GM12873 (cell line): ENCODE data around the gene PDCD2L.

Source experiments
- TF ChIP-seq, protein P1 (sequence below): IDR thresholded peaks from 2 replicates; pipeline ENCODE4 v1.5.1; 2012; ENCODE audit warnings: low read depth, mild to moderate bottlenecking, moderate library complexity, low read length, control low read depth; ENCODE audit not compliant: insufficient read depth; ENCODE audit errors: missing control alignments

Gene PDCD2L

DNA sequence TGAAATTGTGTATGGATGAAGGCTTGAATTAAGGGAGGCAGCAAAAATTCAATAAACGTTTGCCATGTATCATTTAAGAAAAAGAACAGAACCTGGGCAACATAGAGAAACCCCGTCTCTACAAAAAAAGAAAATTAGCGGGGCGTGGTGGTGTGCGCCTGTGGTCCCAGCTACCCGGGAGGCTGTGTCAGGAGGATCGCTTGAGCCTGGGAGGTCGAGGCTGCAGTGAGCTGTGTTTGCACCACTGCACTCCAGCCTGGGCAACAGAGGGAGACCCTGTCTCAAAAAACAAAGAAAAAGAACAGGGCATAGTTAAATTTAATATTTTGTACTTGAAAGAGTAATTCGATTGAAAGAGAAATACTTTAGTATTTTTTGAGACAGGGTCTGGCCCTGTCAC is 25.4 kb downstream of the PDCD2L start:
- TF ChIP-seq, protein P1, sequence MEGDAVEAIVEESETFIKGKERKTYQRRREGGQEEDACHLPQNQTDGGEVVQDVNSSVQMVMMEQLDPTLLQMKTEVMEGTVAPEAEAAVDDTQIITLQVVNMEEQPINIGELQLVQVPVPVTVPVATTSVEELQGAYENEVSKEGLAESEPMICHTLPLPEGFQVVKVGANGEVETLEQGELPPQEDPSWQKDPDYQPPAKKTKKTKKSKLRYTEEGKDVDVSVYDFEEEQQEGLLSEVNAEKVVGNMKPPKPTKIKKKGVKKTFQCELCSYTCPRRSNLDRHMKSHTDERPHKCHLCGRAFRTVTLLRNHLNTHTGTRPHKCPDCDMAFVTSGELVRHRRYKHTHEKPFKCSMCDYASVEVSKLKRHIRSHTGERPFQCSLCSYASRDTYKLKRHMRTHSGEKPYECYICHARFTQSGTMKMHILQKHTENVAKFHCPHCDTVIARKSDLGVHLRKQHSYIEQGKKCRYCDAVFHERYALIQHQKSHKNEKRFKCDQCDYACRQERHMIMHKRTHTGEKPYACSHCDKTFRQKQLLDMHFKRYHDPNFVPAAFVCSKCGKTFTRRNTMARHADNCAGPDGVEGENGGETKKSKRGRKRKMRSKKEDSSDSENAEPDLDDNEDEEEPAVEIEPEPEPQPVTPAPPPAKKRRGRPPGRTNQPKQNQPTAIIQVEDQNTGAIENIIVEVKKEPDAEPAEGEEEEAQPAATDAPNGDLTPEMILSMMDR: no peak

DNA sequence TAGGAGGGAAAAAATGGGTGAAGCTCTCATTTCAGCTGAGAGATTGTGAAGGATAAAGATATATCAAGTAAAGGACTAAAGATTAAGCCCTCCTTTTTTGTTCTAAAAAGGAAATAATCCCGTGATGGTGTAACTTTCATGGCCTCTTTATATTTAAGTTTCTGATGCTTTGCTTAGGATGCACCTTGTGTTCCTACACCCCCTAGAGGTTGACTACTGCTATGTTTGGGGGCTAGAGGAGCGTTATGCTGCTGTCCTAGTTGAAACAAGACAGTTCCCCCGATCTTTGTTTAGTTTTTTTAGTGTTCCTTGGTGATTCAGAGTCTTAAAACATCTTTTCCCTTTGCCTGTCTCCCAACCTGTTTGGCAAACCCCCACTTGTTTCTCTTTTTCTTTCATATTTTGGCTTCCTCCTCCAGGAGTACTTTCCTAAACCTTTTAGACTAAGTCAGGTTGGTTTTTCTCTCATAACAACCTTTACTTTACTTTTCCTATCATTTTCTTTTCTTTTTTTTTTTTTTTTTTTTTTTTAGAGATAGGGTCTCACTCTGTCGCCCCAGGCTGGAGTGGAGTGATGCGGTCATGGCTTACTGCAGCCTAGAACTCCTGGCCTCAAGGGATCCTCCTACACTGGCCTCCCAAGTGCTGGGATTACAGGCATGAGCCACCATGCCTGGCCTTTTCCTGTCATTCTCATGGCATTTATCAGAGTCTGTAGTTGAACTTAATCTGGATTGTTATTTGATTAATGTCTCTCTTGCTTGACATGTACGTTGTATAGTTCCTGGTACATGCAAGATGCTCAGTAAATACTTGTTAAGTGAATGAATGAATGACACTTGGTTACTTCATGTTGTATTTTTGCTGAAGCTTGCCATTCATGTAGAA is 26.8 kb downstream of the PDCD2L start:
- TF ChIP-seq, protein P1: peak; percentile 88

DNA sequence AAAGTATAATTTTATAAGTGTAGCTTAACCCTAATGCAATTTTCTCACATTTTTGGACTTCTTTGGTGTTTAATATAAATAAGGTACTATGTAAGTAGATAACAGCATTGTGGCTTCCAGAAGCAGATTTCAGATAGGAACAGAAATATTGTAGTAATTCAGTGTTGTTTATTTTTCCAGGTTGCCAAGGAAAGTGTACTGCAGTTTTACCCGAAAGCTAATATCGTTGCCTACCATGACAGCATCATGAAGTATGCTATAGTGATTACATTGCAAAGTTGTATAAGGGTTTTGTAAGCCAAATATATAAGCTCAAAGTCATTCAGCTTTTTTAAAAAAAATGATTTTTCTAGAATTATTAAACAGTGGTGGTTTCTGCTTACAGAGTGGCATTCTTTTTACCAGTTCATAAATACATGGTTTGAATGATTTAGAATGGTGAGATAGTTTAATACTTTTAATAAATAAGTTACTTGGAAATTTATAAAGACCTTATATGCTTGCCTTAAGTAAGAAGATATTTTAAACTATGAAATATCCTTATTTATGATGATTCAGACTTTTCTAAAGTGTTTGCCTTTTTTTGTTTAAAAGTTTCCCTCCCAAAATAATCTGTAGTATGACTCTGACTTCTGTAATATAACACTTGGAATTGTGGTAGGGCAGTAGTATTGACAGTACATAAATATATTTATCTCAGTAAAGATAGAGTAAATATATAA is 27.6 kb downstream of the PDCD2L start:
- TF ChIP-seq, protein P1: no peak

DNA sequence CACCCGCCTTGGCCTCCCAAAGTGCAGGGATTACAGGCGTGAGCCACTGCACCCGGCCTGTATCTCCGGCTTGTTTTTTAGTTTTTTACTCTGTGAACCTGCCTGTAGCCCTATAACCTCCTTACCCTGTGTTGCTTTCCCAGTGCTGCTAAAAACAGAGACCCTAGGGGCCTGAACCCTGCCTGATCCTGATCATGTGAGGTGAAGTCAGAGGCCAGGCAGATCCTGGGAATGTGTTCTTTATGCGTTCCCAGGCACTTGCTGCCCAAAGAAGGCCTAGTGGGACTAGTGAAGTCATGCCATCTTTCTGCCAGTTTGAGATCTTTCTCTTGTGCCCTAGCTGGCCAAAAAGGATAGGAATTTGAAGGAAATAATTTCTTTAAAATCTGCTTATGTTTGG is 28.6 kb downstream of the PDCD2L start:
- TF ChIP-seq, protein P1: no peak

DNA sequence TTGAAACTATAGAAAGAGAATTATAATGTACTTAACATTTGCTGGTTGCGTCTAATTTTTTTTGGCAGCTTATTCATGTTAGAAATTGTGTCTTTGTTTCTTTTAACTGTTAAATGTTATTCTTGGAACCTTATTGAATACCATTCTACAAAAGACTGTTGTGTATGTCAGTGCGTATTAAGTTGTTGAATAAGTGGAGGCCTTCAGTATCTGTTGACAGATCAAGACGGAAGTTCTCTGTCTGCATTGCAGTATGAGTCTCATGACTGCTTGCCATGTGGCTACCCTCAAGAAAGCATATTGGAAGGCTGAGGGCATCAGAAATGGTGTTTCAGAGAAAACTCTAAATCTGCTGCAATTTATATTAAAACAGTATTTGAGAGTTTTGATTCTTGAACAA is 32.5 kb downstream of the PDCD2L start:
- TF ChIP-seq, protein P1: no peak

DNA sequence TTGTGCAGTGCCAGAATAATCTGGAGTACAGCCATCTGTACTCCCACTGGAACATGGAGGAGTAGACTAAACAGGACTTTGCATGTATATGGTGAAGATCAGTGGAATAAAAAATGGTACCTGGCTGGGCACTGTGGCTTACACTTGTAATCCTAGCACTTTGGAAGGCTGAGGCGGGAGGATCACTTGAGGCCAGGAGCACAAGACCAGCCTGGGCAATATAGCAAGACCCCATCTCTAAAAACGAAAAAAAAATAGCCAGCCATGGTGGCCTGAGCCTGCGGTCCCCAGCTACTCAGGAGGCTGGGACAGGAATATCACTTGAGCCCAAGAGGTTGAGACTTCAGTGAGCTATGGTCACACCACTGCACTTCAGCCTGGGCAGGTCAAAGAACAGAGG is 44.0 kb downstream of the PDCD2L start:
- TF ChIP-seq, protein P1: no peak

DNA sequence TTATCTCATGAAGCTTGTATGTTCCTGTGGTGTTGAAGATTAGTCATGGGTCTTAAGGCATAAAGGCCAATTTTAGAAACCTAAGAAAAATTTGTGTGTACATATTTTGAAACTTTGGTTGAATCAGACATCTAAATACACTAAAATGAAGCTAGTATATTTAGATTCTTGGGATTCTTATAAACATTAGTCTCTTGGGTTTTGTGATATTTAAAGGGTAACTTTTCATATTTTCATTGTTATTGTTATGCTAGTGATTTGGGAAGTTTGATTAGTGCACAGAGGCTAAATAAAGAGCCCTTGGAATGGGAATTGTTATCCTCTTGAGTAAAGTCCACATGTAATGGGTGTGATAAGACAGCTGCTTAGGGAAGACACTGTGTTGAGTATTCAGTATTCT is 48.5 kb downstream of the PDCD2L start:
- TF ChIP-seq, protein P1: no peak
